Ascending aorta (tissue), 2 donors: ENCODE results near the gene FLT3. TPM values are rescaled to one million over a fixed set of nuclear protein-coding genes. Genes with fewer than 3 reads are reported as not detected.
"Not testable (repeated sequence)": the region's sequence is repeated elsewhere in the genome, so short reads cannot be mapped to it uniquely, and the experiment has no call there.

ENCODE experiments used
- DNase-seq, 2 donors: peaks; one replicate each; pipeline ENCODE4 v3.0.0-alpha.2; 2019; ENCODE audit warnings: low spot score in 2 of 2
- H3K27ac ChIP-seq, 2 donors: fragments of 200-600 bp; sonication (generic); one replicate each; pipeline ENCODE4 v1.5.1; 2016 to 2017; ENCODE audit warnings: mild to moderate bottlenecking in 1 of 2
- H3K27me3 ChIP-seq: fragments of 200-600 bp; sonication (generic); one replicate; pipeline ENCODE4 v1.5.1; 2017
- H3K36me3 ChIP-seq, 2 donors: fragments of 200-600 bp; sonication (generic); one replicate each; pipeline ENCODE4 v1.5.1; 2016
- H3K4me1 ChIP-seq, 2 donors: fragments of 200-600 bp; sonication (generic); one replicate each; pipeline ENCODE4 v1.5.1; 2016 to 2017; ENCODE audit warnings: mild to moderate bottlenecking in 1 of 2
- H3K4me3 ChIP-seq, 2 donors: fragments of 200-600 bp; sonication (generic); one replicate each; pipeline ENCODE4 v1.5.1; 2016 to 2017; ENCODE audit warnings: mild to moderate bottlenecking in 1 of 2
- H3K9me3 ChIP-seq, 2 donors: fragments of 200-600 bp; sonication (generic); one replicate each; pipeline ENCODE4 v1.5.1; 2016
- intact Hi-C: fragments of 100-400 bp; cut with DNase I; formaldehyde crosslinking; loops from one replicate; pipeline ENCODE4 v1.15.1; 2023
- total RNA-seq: library from RNA; depleted of rRNA; stranded (reverse); fragments of >200 nt; gene quantifications from one replicate; pipeline ENCODE4 v1.1.0, GENCODE V29; 2016
- TF ChIP-seq, protein P1 (sequence below), 3 experiments: fragments of 200-600 bp in 2 of 3; fragments of 450-650 bp in 1 of 3; sonication (generic) in 2 of 3; IDR thresholded peaks; one replicate each; pipeline ENCODE4 v1.5.1; 2016 to 2019; ENCODE audit warnings: antibody characterized with exemption in 3 of 3, mild to moderate bottlenecking in 1 of 3, moderate library complexity in 1 of 3

The FLT3 gene
- total RNA-seq, 1 donor from 2014 or later: not detected

DNA sequence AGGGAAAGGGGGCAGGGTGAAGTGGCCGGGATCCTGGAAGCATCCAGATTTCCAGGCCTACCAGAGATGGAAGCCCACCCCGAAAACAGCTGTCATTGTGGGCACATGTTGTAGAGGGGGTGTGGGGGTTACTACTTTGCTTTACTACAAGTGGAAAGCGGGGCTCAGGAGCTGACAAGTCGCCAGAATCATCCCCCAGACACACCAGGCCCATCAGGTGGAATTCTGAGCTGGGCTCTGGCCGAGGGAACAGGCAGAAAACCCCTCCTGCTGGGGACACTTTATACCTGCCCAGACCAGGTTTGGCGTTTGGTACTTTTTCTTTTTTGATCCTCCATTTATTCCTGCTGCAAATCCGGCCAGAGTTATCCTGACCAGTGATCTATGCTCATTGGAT, 135.0 kb downstream of the FLT3 start:
- Histone ChIP-seq H3K27me3 (peaks cover 28% of the 10 kb centered on the region), H3K4me1 (peaks cover 10 to 16% of the 10 kb centered on the region in 2 donors), H3K36me3 (no peaks in the 10 kb centered on the region), H3K9me3 (no peaks in the 10 kb centered on the region), H3K27ac (no peak overlapping the region), H3K4me3 (no peak overlapping the region)
- TF ChIP-seq, protein P1, sequence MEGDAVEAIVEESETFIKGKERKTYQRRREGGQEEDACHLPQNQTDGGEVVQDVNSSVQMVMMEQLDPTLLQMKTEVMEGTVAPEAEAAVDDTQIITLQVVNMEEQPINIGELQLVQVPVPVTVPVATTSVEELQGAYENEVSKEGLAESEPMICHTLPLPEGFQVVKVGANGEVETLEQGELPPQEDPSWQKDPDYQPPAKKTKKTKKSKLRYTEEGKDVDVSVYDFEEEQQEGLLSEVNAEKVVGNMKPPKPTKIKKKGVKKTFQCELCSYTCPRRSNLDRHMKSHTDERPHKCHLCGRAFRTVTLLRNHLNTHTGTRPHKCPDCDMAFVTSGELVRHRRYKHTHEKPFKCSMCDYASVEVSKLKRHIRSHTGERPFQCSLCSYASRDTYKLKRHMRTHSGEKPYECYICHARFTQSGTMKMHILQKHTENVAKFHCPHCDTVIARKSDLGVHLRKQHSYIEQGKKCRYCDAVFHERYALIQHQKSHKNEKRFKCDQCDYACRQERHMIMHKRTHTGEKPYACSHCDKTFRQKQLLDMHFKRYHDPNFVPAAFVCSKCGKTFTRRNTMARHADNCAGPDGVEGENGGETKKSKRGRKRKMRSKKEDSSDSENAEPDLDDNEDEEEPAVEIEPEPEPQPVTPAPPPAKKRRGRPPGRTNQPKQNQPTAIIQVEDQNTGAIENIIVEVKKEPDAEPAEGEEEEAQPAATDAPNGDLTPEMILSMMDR (IDR thresholded peaks at IDR 0.05): no peak
- intact Hi-C loops: no loop called here
- DNase-seq: no peak

DNA sequence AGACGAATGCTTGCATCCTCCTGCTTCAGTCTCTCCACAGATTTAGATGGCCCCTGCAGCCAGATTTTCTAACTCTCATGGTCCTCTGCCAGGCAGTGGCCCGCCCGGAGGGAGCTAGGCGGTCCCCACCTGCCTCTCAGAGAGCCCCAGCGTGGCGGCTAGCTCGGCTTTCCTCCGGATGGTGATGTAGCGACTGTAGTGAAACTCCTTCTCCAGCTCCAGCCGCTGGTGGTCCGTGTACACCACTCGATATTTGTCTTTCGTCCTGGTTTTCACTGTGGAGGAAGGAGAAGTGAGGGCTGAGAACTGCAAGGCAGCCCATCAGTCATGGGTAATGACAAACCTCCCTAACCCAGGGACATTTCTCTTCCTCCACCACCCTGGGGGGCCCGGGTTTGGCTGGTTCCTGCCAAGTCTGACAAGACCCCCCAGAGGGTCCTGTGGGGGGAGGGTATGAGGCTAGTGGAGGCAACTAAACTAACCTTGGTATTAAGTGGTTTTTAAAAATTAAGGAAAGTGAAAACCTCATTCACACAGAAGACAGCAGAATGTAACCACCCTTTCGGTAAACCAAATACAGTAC, 135.5 kb downstream of the FLT3 start:
- no peak for DNase-seq
- Histone ChIP-seq H3K27ac (no peak overlapping the region), H3K4me3 (no peak overlapping the region), H3K27me3 (peaks cover 33% of the 10 kb centered on the region), H3K36me3 (no peaks in the 10 kb centered on the region), H3K4me1 (peaks cover 12 to 16% of the 10 kb centered on the region in 2 donors), H3K9me3 (no peaks in the 10 kb centered on the region)
- TF ChIP-seq, protein P1 (IDR thresholded peaks at IDR 0.05): no peak
- intact Hi-C loops: no loop called here

DNA sequence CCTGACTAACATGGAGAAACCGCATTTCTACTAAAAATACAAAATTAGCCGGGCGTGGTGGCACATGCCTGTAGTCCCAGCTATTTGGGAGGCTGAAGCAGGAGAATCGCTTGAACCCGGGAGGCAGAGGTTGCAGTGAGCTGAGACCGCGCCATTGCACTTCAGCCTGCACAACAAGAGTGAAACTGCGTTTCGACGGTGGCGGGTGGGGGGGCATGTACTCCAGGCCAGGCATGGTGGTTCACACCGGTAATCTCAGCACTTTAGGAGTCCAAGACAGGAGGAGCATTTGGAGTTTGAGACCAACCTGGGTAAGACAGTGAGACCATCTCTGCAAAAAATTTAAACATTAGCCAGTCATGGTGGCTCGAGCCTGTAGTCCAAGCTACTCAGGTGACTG, 136.2 kb downstream of the FLT3 start:
- intact Hi-C loops, DNase-seq, H3K27ac ChIP-seq, H3K9me3 ChIP-seq, H3K4me3 ChIP-seq, H3K36me3 ChIP-seq: not testable (repeated sequence)
- Histone ChIP-seq H3K27me3 (peaks cover 31% of the 10 kb centered on the region), H3K4me1 (peaks cover 12 to 18% of the 10 kb centered on the region in 2 donors)

DNA sequence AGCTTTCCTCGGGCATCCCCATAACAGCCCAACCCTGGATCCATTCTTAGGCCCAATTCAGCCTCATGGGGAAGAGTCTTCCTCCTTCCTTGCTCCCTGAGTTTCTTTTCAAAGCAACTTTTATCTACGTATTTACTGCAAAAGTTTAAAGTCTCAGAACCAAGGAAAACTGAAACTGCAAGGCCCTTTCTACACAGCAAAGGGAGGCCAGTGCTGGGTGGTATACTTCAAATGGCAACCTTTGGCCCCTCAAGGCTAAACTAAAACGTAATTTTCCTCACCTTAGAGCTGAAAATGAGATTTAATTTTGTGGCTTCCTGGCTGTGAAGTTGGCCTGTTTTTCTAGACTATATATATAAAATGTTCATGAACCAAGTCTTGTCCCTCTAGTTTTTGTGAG, 136.9 kb downstream of the FLT3 start:
- intact Hi-C loops: no loop called here
- Histone ChIP-seq H3K4me1 (peaks cover 12 to 13% of the 10 kb centered on the region in 2 donors), H3K27me3 (peaks cover 37% of the 10 kb centered on the region), H3K9me3 (no peaks in the 10 kb centered on the region), H3K36me3 (no peaks in the 10 kb centered on the region), H3K27ac (no peak overlapping the region), H3K4me3 (no peak overlapping the region)
- TF ChIP-seq, protein P1 (IDR thresholded peaks at IDR 0.05): no peak
- DNase-seq: no peak

DNA sequence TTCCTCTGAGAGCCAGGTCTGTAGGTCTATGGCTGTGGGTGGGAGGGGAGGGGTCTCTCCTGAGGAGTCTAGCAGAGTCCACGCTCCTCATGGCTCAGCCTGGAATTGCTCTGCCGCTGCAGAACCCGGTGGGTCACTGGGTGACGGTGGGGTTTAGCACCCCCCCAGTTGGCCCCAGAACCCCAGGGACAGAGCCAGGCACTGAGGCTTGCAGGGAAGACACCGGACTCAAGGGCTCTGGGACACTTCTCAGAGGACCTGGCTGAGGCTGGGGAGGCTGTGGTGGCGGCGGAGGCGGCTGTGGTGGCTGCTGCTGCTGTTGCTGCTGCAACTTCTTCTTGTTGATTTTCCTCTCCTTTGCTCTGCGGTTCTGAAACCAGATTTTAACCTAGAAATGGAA, 137.4 kb downstream of the FLT3 start:
- Histone ChIP-seq H3K4me3 (no peak overlapping the region), H3K4me1 (peaks cover 8 to 9% of the 10 kb centered on the region in 2 donors), H3K9me3 (no peaks in the 10 kb centered on the region), H3K27me3 (peaks cover 37% of the 10 kb centered on the region), H3K36me3 (no peaks in the 10 kb centered on the region), H3K27ac (no peak overlapping the region)
- TF ChIP-seq, protein P1 (IDR thresholded peaks at IDR 0.05): no peak
- DNase-seq: no peak
- intact Hi-C loops: no loop called here

DNA sequence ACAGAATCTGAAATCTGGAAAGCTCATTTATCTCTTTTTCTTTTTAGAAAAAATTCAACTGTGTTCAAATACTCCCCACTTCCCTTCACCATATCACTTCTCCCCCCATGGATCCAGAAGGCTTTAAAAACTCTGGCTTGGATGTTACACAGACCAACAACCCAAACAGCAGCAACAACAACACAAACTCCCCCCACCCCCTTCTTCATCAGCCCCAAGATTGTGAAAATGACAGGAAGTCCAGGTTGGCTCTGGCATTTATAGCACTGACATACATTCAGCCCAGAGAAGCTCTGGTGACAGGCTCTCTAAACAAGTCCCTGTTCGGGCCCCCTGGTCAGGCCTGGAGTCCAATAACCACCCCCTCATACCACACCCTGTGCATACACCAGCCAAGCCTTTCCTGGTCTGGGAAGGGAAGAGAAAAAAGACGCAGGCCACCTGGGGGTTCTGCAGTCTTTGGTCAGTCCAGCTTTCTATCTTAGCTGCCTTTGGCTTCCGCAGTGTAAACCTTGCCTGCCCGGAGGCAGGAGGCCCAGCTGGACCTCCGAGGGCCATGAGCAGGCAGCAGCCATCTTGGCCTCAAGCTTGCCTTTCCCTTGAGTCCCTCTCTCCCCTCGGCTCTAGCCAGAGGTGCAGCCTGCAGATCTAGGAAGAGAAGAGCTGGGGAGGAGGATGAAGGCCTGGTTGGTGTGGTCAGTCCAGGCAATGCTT, 138.1 kb downstream of the FLT3 start:
- no peaks in the 10 kb centered on the region for H3K9me3 ChIP-seq
- H3K4me3 ChIP-seq: no peak overlapping the region
- peaks cover 35% of the 10 kb centered on the region for H3K27me3 ChIP-seq
- no peak overlapping the region for H3K27ac ChIP-seq
- no peaks in the 10 kb centered on the region for H3K36me3 ChIP-seq
- TF ChIP-seq, protein P1 (IDR thresholded peaks at IDR 0.05): no peak
- H3K4me1 ChIP-seq: peaks cover 8 to 9% of the 10 kb centered on the region in 2 donors
- intact Hi-C loops: no loop called here
- DNase-seq: no peak
